ENCODE measurements around the gene HDDC3. TPM values are rescaled to one million over a fixed set of nuclear protein-coding genes. Genes with fewer than 3 reads are reported as not detected.

The HDDC3 gene
- total RNA-seq, 4 donors from 2014 or later, result 12.0 to 21.1 (median 19.4) TPM

DNA sequence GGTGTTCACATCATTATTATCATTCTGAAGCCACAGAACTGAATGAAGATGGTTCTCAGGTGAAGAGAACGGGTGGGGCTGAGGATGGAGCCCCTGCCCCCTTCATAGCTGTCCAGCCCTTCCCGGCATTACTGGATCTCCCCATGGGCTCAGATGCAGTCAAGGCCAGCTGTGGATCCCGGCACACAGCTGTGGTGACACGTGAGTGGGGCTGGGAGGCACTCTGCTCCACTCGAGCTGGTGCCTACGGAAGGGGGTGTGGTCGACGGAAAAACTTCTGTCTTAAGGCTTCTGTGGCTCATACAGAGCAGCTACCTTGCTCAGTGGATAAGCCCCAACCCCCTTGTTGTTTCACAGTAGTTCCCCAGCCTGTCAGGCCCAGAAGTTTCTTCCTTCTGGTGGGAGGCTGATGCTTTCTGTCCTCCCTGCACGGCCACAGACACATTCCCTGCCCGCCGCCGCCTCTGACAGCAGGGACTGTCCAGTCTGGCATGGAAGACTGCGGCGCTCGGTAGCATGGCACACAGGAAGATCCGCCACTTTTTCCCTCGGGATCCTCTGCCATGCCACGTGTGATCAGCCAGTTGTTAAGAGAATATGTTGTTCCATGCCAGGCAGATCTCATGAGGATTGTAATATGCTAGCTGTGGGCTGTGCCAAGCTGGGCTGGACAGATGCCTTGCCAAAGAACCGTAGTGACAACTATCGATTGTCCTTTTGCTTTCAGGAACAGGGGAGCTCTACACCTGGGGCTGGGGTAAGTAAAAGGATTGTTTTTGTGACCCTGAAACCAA is 28.1 kb upstream of the HDDC3 start:
- no peak for DNase-seq (ENCODE audit: low spot score in 2 of 2)
- intact Hi-C loops (cut with DNase I; ENCODE audit: low total_unique reads), result no loop called here
- TF ChIP-seq, protein P1, sequence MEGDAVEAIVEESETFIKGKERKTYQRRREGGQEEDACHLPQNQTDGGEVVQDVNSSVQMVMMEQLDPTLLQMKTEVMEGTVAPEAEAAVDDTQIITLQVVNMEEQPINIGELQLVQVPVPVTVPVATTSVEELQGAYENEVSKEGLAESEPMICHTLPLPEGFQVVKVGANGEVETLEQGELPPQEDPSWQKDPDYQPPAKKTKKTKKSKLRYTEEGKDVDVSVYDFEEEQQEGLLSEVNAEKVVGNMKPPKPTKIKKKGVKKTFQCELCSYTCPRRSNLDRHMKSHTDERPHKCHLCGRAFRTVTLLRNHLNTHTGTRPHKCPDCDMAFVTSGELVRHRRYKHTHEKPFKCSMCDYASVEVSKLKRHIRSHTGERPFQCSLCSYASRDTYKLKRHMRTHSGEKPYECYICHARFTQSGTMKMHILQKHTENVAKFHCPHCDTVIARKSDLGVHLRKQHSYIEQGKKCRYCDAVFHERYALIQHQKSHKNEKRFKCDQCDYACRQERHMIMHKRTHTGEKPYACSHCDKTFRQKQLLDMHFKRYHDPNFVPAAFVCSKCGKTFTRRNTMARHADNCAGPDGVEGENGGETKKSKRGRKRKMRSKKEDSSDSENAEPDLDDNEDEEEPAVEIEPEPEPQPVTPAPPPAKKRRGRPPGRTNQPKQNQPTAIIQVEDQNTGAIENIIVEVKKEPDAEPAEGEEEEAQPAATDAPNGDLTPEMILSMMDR (IDR thresholded peaks at IDR 0.05), result no peak
- TF ChIP-seq POLR2A (IDR thresholded peaks at IDR 0.05), result no peak
- WGBS, 2 donors, result 58% methylated on average over 18 to 20 of the region's 20 CpGs
- no peak overlapping the region for H3K4me3 ChIP-seq (ENCODE audit: low read depth, poor library complexity, severe bottlenecking)

DNA sequence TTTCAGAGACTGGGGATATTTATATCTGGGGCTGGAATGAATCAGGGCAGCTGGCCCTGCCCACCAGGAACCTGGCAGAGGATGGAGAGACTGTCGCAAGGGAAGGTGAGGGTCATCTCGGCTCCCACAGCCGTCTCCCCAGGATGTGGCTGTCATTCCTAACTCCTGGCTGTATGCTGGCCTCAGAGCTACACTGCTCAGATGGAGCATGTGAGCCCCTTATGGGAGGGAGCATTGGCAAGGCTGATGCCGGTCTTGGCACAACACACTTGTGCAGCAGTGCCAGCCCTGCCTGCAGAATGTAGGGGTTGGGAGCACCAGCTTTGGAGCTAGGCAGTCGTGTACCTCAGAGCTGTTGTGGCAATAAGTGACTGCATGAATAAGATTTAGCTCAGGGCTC is 27.5 kb upstream of the HDDC3 start:
- WGBS, 2 donors, result 20 to 28% methylated on average over 4 to 5 of the region's 5 CpGs
- H3K4me3 ChIP-seq (ENCODE audit: low read depth, poor library complexity, severe bottlenecking), result no peak overlapping the region
- no peak for DNase-seq (ENCODE audit: low spot score in 2 of 2)
- intact Hi-C loops (cut with DNase I; ENCODE audit: low total_unique reads), result loop anchor here (5.0 to 10.0 kb wide), 3 partner anchors 32 to 315 kb away; partner anchors contain the start of gene PRC1
- TF ChIP-seq, protein P1 (IDR thresholded peaks at IDR 0.05), result no peak
- TF ChIP-seq POLR2A (IDR thresholded peaks at IDR 0.05), result no peak

DNA sequence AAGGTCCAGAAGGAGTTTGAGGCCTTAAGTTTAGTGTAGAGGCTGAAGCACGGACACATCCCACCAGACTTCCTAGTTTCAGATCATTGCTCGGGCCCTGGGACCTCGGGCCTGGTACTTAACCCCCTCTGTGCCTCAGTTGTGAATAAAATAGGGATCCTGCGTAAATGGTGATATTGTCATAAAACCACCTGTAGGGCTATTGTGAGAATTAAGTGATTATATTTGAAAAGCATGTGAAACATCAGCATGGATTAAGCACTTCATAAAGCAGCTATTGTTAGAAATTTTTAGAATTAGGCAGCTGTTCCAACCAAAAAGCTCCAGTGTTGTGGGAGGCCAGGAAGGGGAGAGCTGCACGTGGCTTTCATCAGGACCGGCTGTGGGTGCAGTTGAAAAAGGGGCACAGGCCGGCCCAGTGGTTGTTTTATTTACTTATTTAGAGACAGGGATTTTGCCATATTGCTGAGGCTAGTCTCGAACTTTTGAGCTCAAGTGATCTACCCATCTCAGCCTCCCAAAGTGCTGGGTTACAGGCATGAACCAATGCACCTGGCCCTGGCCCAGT is 26.8 kb upstream of the HDDC3 start:
- WGBS, 2 donors, result 69 to 73% methylated on average over 8 of the region's 8 CpGs
- no peak overlapping the region for H3K4me3 ChIP-seq (ENCODE audit: low read depth, poor library complexity, severe bottlenecking)
- intact Hi-C loops (cut with DNase I; ENCODE audit: low total_unique reads), result loop anchor here (5.0 to 10.0 kb wide), 3 partner anchors 33 to 316 kb away; partner anchors contain the start of gene PRC1
- DNase-seq (ENCODE audit: low spot score in 2 of 2), result no peak
- no peak for TF ChIP-seq POLR2A (IDR thresholded peaks at IDR 0.05)
- TF ChIP-seq, protein P1 (IDR thresholded peaks at IDR 0.05), result no peak

DNA sequence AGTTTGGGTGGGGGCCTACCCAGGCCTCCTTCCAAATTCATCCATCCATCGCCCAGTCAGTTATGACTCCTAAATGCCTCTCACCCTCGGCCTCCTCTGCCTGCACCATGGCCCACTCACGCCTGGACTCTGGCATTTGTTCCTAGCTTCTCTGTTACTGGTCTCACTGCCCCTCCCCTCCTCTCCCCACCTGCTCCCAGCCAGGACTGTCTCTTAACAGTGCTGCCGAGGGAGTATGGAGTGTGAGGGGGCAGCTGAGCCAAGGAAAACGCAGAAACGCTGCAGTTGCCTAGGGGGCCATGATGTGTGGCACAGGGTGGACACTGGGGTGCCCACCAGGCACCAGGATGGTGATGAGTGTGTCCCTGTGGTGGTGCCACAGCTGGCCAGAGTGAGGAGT is 25.4 kb upstream of the HDDC3 start:
- 70 to 71% methylated on average over 6 of the region's 6 CpGs for WGBS, 2 donors
- intact Hi-C loops (cut with DNase I; ENCODE audit: low total_unique reads), result loop anchor here (5.0 to 10.0 kb wide), 3 partner anchors 35 to 317 kb away; partner anchors contain the start of gene PRC1
- no peak overlapping the region for H3K4me3 ChIP-seq (ENCODE audit: low read depth, poor library complexity, severe bottlenecking)
- no peak for DNase-seq (ENCODE audit: low spot score in 2 of 2)
- no peak for TF ChIP-seq POLR2A (IDR thresholded peaks at IDR 0.05)
- TF ChIP-seq, protein P1 (IDR thresholded peaks at IDR 0.05), result no peak

DNA sequence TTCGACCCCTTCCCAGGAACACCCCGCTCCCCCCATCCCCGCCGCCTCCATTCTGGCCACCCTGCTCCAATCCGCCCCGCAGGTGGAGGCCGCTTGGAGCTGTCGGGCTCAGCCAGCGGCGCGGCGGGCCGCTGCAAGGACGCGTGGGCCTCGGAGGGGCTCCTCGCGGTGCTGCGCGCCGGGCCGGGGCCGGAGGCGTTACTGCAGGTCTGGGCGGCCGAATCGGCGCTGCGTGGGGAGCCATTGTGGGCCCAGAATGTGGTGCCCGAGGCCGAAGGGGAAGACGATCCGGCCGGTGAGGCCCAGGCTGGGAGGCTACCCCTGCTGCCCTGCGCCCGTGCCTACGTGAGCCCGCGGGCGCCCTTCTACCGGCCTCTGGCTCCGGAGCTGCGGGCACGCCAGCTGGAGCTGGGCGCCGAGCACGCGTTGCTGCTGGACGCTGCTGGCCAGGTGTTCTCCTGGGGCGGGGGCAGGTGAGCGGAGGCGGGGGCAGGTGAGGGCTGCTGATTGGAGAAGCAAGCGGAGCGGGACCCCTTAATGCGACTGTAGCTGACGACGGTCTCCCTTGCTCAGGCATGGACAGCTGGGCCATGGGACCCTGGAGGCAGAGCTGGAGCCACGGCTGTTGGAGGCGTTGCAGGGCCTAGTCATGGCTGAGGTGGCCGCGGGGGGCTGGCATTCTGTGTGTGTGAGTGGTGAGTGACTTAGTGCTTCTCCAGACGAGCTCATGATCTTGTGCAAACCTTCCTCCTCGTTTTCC is 24.9 kb upstream of the HDDC3 start:
- intact Hi-C loops (cut with DNase I; ENCODE audit: low total_unique reads), result loop anchor here (5.0 to 10.0 kb wide), 3 partner anchors 35 to 318 kb away; partner anchors contain the start of gene PRC1
- 8 to 19% methylated on average over 33 to 51 of the region's 63 CpGs for WGBS, 2 donors
- TF ChIP-seq, protein P1 (IDR thresholded peaks at IDR 0.05), result no peak
- TF ChIP-seq POLR2A (IDR thresholded peaks at IDR 0.05), result no peak
- H3K4me3 ChIP-seq (ENCODE audit: low read depth, poor library complexity, severe bottlenecking), result peak overlapping the region; percentile 25
- DNase-seq (ENCODE audit: low spot score in 2 of 2), result no peak

Data from lower leg skin (tissue), 4 donors.